Colonic mucosa (tissue), 4 donors: ENCODE data around the gene SPOCK3. TPM values are rescaled to one million over a fixed set of nuclear protein-coding genes. Genes with fewer than 3 reads are reported as not detected.

Source experiments
- DNase-seq: peaks from one replicate; pipeline ENCODE4 v3.0.0-alpha.2; 2020
- H3K27ac ChIP-seq: fragments of 200-600 bp; one replicate; pipeline ENCODE4 v1.8.0; 2021
- H3K27me3 ChIP-seq: fragments of 200-600 bp; one replicate; pipeline ENCODE4 v1.8.0; 2021
- H3K36me3 ChIP-seq: fragments of 200-600 bp; one replicate; pipeline ENCODE4 v1.8.0; 2021
- H3K4me1 ChIP-seq: fragments of 200-600 bp; one replicate; pipeline ENCODE4 v1.8.0; 2021; ENCODE audit warnings: mild to moderate bottlenecking
- H3K4me3 ChIP-seq: fragments of 200-600 bp; one replicate; pipeline ENCODE4 v1.8.0; 2021
- H3K9ac ChIP-seq, 2 donors: one replicate each; pipeline ENCODE4 v1.7.0; 2013; ENCODE audit warnings: control low read depth in 2 of 2, low read depth in 2 of 2, low read length in 2 of 2
- H3K9me3 ChIP-seq: fragments of 200-600 bp; one replicate; pipeline ENCODE4 v1.8.0; 2021
- CTCF ChIP-seq: fragments of 200-600 bp; IDR thresholded peaks from one replicate; pipeline ENCODE4 v1.8.0; 2022; ENCODE audit warnings: antibody characterized with exemption, mild to moderate bottlenecking
- intact Hi-C: fragments of 100-400 bp; cut with DNase I; formaldehyde crosslinking; loops from one replicate; pipeline ENCODE4 v1.14.1; 2022
- total RNA-seq, 2 donors: library from RNA; stranded (reverse); fragmentation: NEBNext Ultra II Directional in 1 of 2; extraction: Animal tissue kit (Norgen Biotek cat#: 25700) in 1 of 2; gene quantifications; one replicate each; pipeline ENCODE4 v1.2.1, GENCODE V29; 2021
- donor health status: healthy.
- donor health status: DM: no; HTN: no; CAD: no.
- donor health status: DM: no; HTN: no; CAD: no.

SPOCK3 gene
- total RNA-seq, 2 donors from 2014 or later: 0.77 TPM; not detected in 1

GRCh38 chr4:167021545-167022155 is 212.6 kb downstream of the SPOCK3 start:
- no peak overlapping the region for H3K4me3 ChIP-seq
- intact Hi-C loops: loop anchor here (10.0 kb wide), 3 partner anchors 273 to 1133 kb away; no protein-coding TSS in a partner anchor
- TF ChIP-seq CTCF: peak; percentile 86
- H3K4me1 ChIP-seq: no peaks in the 10 kb centered on the region
- H3K9me3 ChIP-seq: no peaks in the 10 kb centered on the region
- no peaks in the 10 kb centered on the region for H3K36me3 ChIP-seq
- DNase-seq: peak; percentile 67
- H3K9ac ChIP-seq: no peak overlapping the region
- no peak overlapping the region for H3K27ac ChIP-seq
- H3K27me3 ChIP-seq: no peaks in the 10 kb centered on the region

- no peak for DNase-seq
- H3K4me1 ChIP-seq: no peaks in the 10 kb centered on the region
- TF ChIP-seq CTCF: no peak
- no peaks in the 10 kb centered on the region for H3K36me3 ChIP-seq
- H3K27me3 ChIP-seq: no peaks in the 10 kb centered on the region
- no peaks in the 10 kb centered on the region for H3K9me3 ChIP-seq
- no peak overlapping the region for H3K27ac ChIP-seq
- intact Hi-C loops: loop anchor here (10.0 kb wide), 3 partner anchors 274 to 1134 kb away; no protein-coding TSS in a partner anchor
- no peak overlapping the region for H3K9ac ChIP-seq
- no peak overlapping the region for H3K4me3 ChIP-seq
Observed at GRCh38 chr4:167020410-167020809, 213.9 kb downstream of the SPOCK3 start.

GRCh38 chr4:167014944-167015343 is 219.3 kb downstream of the SPOCK3 start:
- Histone ChIP-seq H3K9me3 (no peaks in the 10 kb centered on the region), H3K4me3 (no peak overlapping the region), H3K9ac (no peak overlapping the region), H3K27me3 (no peaks in the 10 kb centered on the region), H3K36me3 (no peaks in the 10 kb centered on the region), H3K4me1 (no peaks in the 10 kb centered on the region), H3K27ac (no peak overlapping the region)
- no peak for TF ChIP-seq CTCF
- DNase-seq: no peak
- intact Hi-C loops: no loop called here

GRCh38 chr4:167003326-167003725 is 231.0 kb downstream of the SPOCK3 start:
- TF ChIP-seq CTCF: no peak
- no peak for DNase-seq
- H3K9me3 ChIP-seq: no peaks in the 10 kb centered on the region

GRCh38 chr4:167000141-167000852 is 234.0 kb downstream of the SPOCK3 start:
- TF ChIP-seq CTCF: no peak
- intact Hi-C loops: no loop called here
- Histone ChIP-seq H3K36me3 (no peaks in the 10 kb centered on the region), H3K9ac (no peak overlapping the region), H3K27ac (no peak overlapping the region), H3K4me1 (no peaks in the 10 kb centered on the region), H3K27me3 (no peaks in the 10 kb centered on the region), H3K9me3 (no peaks in the 10 kb centered on the region), H3K4me3 (no peak overlapping the region)
- no peak for DNase-seq

More at GRCh38 chr4:167003326-167003725, 231.0 kb downstream of the SPOCK3 start:
- Histone ChIP-seq H3K9ac (no peak overlapping the region), H3K4me3 (no peak overlapping the region), H3K36me3 (no peaks in the 10 kb centered on the region), H3K27ac (no peak overlapping the region), H3K4me1 (no peaks in the 10 kb centered on the region), H3K27me3 (no peaks in the 10 kb centered on the region)
- intact Hi-C loops: no loop called here
